Left lung (tissue), 10 donors: ENCODE measurements around the gene TACC2. TPM values are rescaled to one million over a fixed set of nuclear protein-coding genes. Genes with fewer than 3 reads are reported as not detected.

Experiments used
- ATAC-seq: fragments of 200-7000 bp; cut with Tn5 transposase; one replicate; pipeline ENCODE4 v1.9.1; 2020; ENCODE audit warnings: moderate library complexity
- DNase-seq, 4 donors: peaks; one replicate each; pipeline ENCODE4 v3.0.0-alpha.2; 2013 to 2020
- H3K27ac ChIP-seq, 2 donors: fragments of 200-600 bp; sonication (generic) in 1 of 2; one replicate each; pipeline versions ENCODE4 v1.5.0 to v1.8.0; 2020 to 2021
- H3K27me3 ChIP-seq, 2 donors: fragments of 200-600 bp; sonication (generic) in 1 of 2; one replicate each; pipeline versions ENCODE4 v1.5.0 to v1.8.0; 2020 to 2021
- H3K36me3 ChIP-seq, 2 donors: fragments of 200-600 bp; sonication (generic) in 1 of 2; one replicate each; pipeline versions ENCODE4 v1.5.0 to v1.8.0; 2020 to 2021
- H3K4me1 ChIP-seq, 2 donors: fragments of 200-600 bp; one replicate each; pipeline ENCODE4 v1.8.0; 2021
- H3K4me3 ChIP-seq, 2 donors: fragments of 200-600 bp; sonication (generic) in 1 of 2; one replicate each; pipeline versions ENCODE4 v1.5.0 to v1.8.0; 2020 to 2021; ENCODE audit warnings: mild to moderate bottlenecking in 1 of 2
- H3K9me3 ChIP-seq, 2 donors: fragments of 200-600 bp; sonication (generic) in 1 of 2; one replicate each; pipeline versions ENCODE4 v1.5.0 to v1.8.0; 2020 to 2021
- CTCF ChIP-seq, 2 donors: fragments of 200-600 bp; sonication (generic) in 1 of 2; IDR thresholded peaks; one replicate each; pipeline versions ENCODE4 v1.5.0 to v1.8.0; 2021; ENCODE audit warnings: antibody characterized with exemption in 2 of 2
- intact Hi-C, 2 donors: fragments of 100-400 bp; cut with DNase I; formaldehyde crosslinking; loops; one replicate each; pipeline versions ENCODE4 v1.11.2 to v1.14.2; 2022
- polyA plus RNA-seq, 6 donors: library from polyadenylated mRNA; unstranded; fragments of 120-200 nt; gene quantifications; one replicate each; pipeline ENCODE4 v1.2.1, GENCODE V29; 2013; ENCODE audit not compliant: insufficient read length in 6 of 6
- total RNA-seq, 2 donors: library from RNA; stranded (reverse); fragmentation: NEBNext Ultra II Directional; extraction: Animal tissue kit (Norgen Biotek cat#: 25700); gene quantifications; one replicate each; pipeline ENCODE4 v1.2.1, GENCODE V29; 2021
- donor health status: DM: no; HTN: yes; CAD: no.
- donor health status: DM: no; HTN: no; CAD: no.

TACC2 gene
- total and polyA plus RNA-seq, 8 donors, result 21.0 to 193 (median 23.9) TPM

- ATAC-seq (no peak), DNase-seq (no peak)
- intact Hi-C loops, result no loop called here
- no peaks in the 10 kb centered on the region for H3K27me3 ChIP-seq
- no peaks in the 10 kb centered on the region for H3K36me3 ChIP-seq
- TF ChIP-seq CTCF (IDR thresholded peaks at IDR 0.05), result no peak
- H3K9me3 ChIP-seq, result no peaks in the 10 kb centered on the region
- no peak overlapping the region for H3K4me3 ChIP-seq
- H3K4me1 ChIP-seq, result no peaks in the 10 kb centered on the region
- H3K27ac ChIP-seq, result no peak overlapping the region
These were observed 96.5 kb downstream of the TACC2 start for GRCh38 chr10:122085423-122085911.

- Histone ChIP-seq H3K4me3 (no peak overlapping the region), H3K4me1 (no peaks in the 10 kb centered on the region), H3K27me3 (no peaks in the 10 kb centered on the region), H3K36me3 (no peaks in the 10 kb centered on the region), H3K9me3 (no peaks in the 10 kb centered on the region), H3K27ac (no peak overlapping the region)
- no peak for ATAC-seq
- no peak for TF ChIP-seq CTCF (IDR thresholded peaks at IDR 0.05)
- DNase-seq, result no peak
- intact Hi-C loops, result no loop called here
These were observed 97.7 kb downstream of the TACC2 start for GRCh38 chr10:122086416-122087240.

GRCh38 chr10:122087436-122087835 lies 98.5 kb downstream of the TACC2 start:
- H3K27me3 ChIP-seq, result no peaks in the 10 kb centered on the region
- DNase-seq (no peak), ATAC-seq (no peak)
- no peak overlapping the region for H3K27ac ChIP-seq
- intact Hi-C loops, result no loop called here
- no peaks in the 10 kb centered on the region for H3K9me3 ChIP-seq
- no peaks in the 10 kb centered on the region for H3K36me3 ChIP-seq
- no peak overlapping the region for H3K4me3 ChIP-seq
- no peaks in the 10 kb centered on the region for H3K4me1 ChIP-seq
- no peak for TF ChIP-seq CTCF (IDR thresholded peaks at IDR 0.05)

GRCh38 chr10:122089311-122090017 lies 100.5 kb downstream of the TACC2 start:
- no peaks in the 10 kb centered on the region for H3K36me3 ChIP-seq
- no peaks in the 10 kb centered on the region for H3K9me3 ChIP-seq
- no peak overlapping the region for H3K4me3 ChIP-seq
- H3K27ac ChIP-seq, result no peak overlapping the region
- ATAC-seq (no peak), DNase-seq (no peak)
- no peak for TF ChIP-seq CTCF (IDR thresholded peaks at IDR 0.05)
- H3K4me1 ChIP-seq, result no peaks in the 10 kb centered on the region
- intact Hi-C loops, result no loop called here
- H3K27me3 ChIP-seq, result no peaks in the 10 kb centered on the region

GRCh38 chr10:122091722-122092121 lies 102.8 kb downstream of the TACC2 start:
- intact Hi-C loops, result no loop called here
- DNase-seq (no peak), ATAC-seq (no peak)
- Histone ChIP-seq H3K36me3 (no peaks in the 10 kb centered on the region), H3K9me3 (no peaks in the 10 kb centered on the region), H3K4me3 (no peak overlapping the region), H3K27ac (no peak overlapping the region), H3K4me1 (no peaks in the 10 kb centered on the region), H3K27me3 (no peaks in the 10 kb centered on the region)
- TF ChIP-seq CTCF (IDR thresholded peaks at IDR 0.05), result no peak
